Thymus (tissue), 11 donors: ENCODE measurements around the gene ITGB8. TPM values are rescaled to one million over a fixed set of nuclear protein-coding genes. Genes with fewer than 3 reads are reported as not detected.
"Not testable (repeated sequence)": the region's sequence is repeated elsewhere in the genome, so short reads cannot be mapped to it uniquely, and the experiment has no call there.

Experiments used
- DNase-seq, 9 donors: peaks; one replicate each; pipeline ENCODE4 v3.0.0-alpha.2; 2013; ENCODE audit warnings: low spot score in 9 of 9, low read depth in 6 of 9, missing footprints in 1 of 9
- H3K27ac ChIP-seq, 2 donors: one replicate each; pipeline ENCODE4 v1.5.1; 2013; ENCODE audit warnings: control low read depth in 1 of 2, low read depth in 1 of 2, low read length in 1 of 2, mild to moderate bottlenecking in 1 of 2, moderate library complexity in 1 of 2
- H3K27me3 ChIP-seq, 2 donors: one replicate each; pipeline ENCODE4 v1.5.1; 2013; ENCODE audit warnings: low read length in 1 of 2; ENCODE audit not compliant: control insufficient read depth in 2 of 2, insufficient read depth in 1 of 2
- H3K36me3 ChIP-seq, 2 donors: one replicate each; pipeline ENCODE4 v1.5.1; 2013; ENCODE audit warnings: low read length in 1 of 2, mild to moderate bottlenecking in 1 of 2, moderate library complexity in 1 of 2; ENCODE audit not compliant: control insufficient read depth in 2 of 2, insufficient read depth in 2 of 2
- H3K4me1 ChIP-seq, 2 donors: one replicate each; pipeline ENCODE4 v1.5.1; 2013; ENCODE audit warnings: low read length in 2 of 2; ENCODE audit not compliant: control insufficient read depth in 2 of 2, insufficient read depth in 2 of 2
- H3K4me3 ChIP-seq, 2 donors: one replicate each; pipeline ENCODE4 v1.5.1; 2013; ENCODE audit warnings: low read length in 2 of 2, control low read depth in 1 of 2, mild to moderate bottlenecking in 1 of 2
- H3K9me3 ChIP-seq, 2 donors: one replicate each; pipeline ENCODE4 v1.5.1; 2013; ENCODE audit warnings: low read length in 1 of 2, mild to moderate bottlenecking in 1 of 2; ENCODE audit not compliant: control insufficient read depth in 2 of 2, insufficient read depth in 1 of 2
- WGBS: extraction: QIAGEN DNeasy Blood & Tissue Kit; methylation state at CpG from one replicate; pipeline ENCODE4 v1.1.7; 2013; 5-methylcytosine and 5-hydroxymethylcytosine counted together
- polyA plus RNA-seq: library from polyadenylated mRNA; stranded (reverse); fragments of 200-250 nt; gene quantifications from one replicate; pipeline ENCODE4 v1.2.3, GENCODE V29; 2013
- total RNA-seq: library from RNA; stranded (reverse); fragments of 120-200 nt; gene quantifications from one replicate; pipeline ENCODE4 v1.2.4, GENCODE V29; 2013
- donor health status: healthy.

The ITGB8 gene
- total and polyA plus RNA-seq, 2 donors: 2.3 to 2.6 TPM

- H3K36me3 ChIP-seq: no peaks in the 10 kb centered on the region
Observed at GRCh38 chr7:20376796-20377195, 46.1 kb downstream of the ITGB8 start.

DNA sequence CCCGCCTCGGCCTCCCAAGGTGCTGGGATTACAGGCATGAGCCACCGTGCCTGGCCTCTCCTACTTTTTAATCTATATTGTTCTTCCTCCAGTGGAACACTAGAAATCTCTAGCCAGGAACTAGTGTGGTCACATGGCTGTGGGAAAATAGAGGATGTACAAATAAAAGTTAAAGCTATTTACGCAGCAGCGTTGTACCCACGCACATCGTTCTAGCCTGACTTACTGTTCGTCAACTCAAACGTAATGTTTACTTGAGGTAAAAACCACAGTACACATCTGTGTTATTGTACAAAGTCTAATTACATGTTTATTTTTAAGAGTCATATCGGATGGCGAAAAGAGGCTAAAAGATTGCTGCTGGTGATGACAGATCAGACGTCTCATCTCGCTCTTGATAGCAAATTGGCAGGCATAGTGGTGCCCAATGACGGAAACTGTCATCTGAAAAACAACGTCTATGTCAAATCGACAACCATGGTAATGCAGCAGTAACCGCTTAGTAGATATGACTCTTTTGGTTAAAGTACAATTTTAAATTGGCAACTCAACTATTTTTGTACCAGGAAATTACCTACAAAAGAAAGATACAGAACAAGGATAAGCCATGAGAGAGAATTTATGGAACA lies 50.8 kb downstream of the ITGB8 start:
- Histone ChIP-seq H3K4me3 (no peak overlapping the region), H3K4me1 (no peaks in the 10 kb centered on the region), H3K27ac (no peak overlapping the region), H3K9me3 (no peaks in the 10 kb centered on the region), H3K36me3 (no peaks in the 10 kb centered on the region), H3K27me3 (no peaks in the 10 kb centered on the region)
- 90% methylated on average over 17 of the region's 17 CpGs for WGBS
- no peak for DNase-seq

More at GRCh38 chr7:20376796-20377195, 46.1 kb downstream of the ITGB8 start:
- Histone ChIP-seq H3K27ac (no peak overlapping the region), H3K4me3 (no peak overlapping the region), H3K4me1 (no peaks in the 10 kb centered on the region), H3K9me3 (no peaks in the 10 kb centered on the region), H3K27me3 (no peaks in the 10 kb centered on the region)
- WGBS: 92% methylated on average over 6 of the region's 6 CpGs
- DNase-seq: no peak

DNA sequence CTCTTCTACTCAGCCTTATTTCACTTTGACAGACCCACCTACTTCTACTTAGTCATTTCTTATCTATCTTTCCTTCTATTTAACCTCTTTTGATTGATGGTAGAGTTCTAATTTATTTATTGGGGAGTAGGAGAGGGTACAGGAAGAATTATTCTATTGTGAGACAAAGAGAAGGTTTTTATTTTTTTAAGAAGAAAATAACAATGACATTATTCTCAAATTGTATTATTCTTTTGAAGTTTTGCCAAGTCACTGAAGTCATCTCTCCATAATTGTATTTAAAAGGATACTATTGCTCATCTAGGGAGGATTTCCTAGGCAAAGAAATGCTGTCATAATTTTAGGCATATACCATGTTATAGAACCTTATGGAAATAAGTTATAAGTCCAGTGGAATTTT lies 52.7 kb downstream of the ITGB8 start:
- H3K4me3 ChIP-seq: no peak overlapping the region
- no peak overlapping the region for H3K27ac ChIP-seq
- H3K9me3 ChIP-seq: no peaks in the 10 kb centered on the region
- H3K4me1 ChIP-seq: no peaks in the 10 kb centered on the region
- H3K36me3 ChIP-seq: no peaks in the 10 kb centered on the region
- no peaks in the 10 kb centered on the region for H3K27me3 ChIP-seq
- no peak for DNase-seq

DNA sequence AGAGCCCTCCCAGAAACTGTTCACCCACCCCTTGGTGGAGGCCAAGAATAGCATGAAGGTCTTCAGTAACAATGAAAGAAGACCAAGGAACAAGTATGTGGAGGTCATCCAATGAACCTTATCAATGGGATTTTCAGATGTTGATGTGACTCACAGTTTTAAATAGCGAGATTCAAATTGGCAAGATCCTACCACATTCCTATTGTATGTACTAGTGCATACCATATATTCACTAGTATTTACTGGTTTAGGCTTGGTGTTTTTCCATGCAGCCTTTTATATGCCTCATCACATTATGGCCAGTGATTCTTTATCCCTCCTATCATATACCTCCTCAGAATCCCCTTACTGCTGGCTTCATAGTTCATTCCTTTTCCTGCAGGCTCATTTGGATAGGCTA lies 54.4 kb downstream of the ITGB8 start:
- Histone ChIP-seq H3K4me1 (no peaks in the 10 kb centered on the region), H3K4me3 (no peak overlapping the region), H3K27ac (no peak overlapping the region), H3K27me3 (no peaks in the 10 kb centered on the region), H3K36me3 (no peaks in the 10 kb centered on the region), H3K9me3 (no peaks in the 10 kb centered on the region)
- no peak for DNase-seq
- WGBS: 92% methylated on average over 1 of the region's 1 CpG

- H3K36me3 ChIP-seq: no peaks in the 10 kb centered on the region
- DNase-seq: no peak
- no peak overlapping the region for H3K27ac ChIP-seq
- H3K9me3 ChIP-seq: no peaks in the 10 kb centered on the region
- H3K4me3 ChIP-seq: no peak overlapping the region
- WGBS: 100% methylated on average over 1 of the region's 1 CpG
- no peaks in the 10 kb centered on the region for H3K27me3 ChIP-seq
- no peaks in the 10 kb centered on the region for H3K4me1 ChIP-seq
Observed at GRCh38 chr7:20388084-20388483, 57.4 kb downstream of the ITGB8 start.

DNA sequence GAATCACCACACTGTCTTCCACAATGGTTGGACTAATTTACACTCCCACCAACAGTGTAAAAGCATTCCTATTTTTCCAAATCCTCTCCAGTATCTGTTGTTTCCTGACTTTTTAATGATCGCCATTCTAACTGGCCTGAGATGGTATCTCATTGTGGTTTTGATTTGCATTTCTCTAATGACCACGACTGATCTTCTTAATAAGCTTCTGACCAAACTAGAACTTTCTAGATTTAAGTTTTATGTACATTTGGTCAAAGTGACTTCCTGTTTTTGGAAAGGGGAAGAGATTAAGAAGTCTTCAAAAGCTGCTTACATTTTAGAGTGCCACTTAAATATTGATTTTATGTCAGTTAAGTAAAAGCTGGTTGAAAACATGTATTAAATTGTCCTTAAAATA lies 58.5 kb downstream of the ITGB8 start:
- not testable (repeated sequence) for H3K9me3 ChIP-seq, H3K4me1 ChIP-seq, H3K36me3 ChIP-seq, H3K4me3 ChIP-seq, DNase-seq, H3K27ac ChIP-seq, H3K27me3 ChIP-seq
- 49% methylated on average over 2 of the region's 2 CpGs for WGBS

- WGBS: 89% methylated on average over 2 of the region's 2 CpGs
- Histone ChIP-seq H3K4me1 (no peaks in the 10 kb centered on the region), H3K4me3 (no peak overlapping the region), H3K27ac (no peak overlapping the region), H3K36me3 (no peaks in the 10 kb centered on the region), H3K27me3 (no peaks in the 10 kb centered on the region), H3K9me3 (no peaks in the 10 kb centered on the region)
- no peak for DNase-seq
Observed at GRCh38 chr7:20393021-20393610, 62.4 kb downstream of the ITGB8 start.

GRCh38 chr7:20393616-20394015 lies 62.9 kb downstream of the ITGB8 start:
- Histone ChIP-seq H3K27me3 (no peaks in the 10 kb centered on the region), H3K4me1 (no peaks in the 10 kb centered on the region), H3K4me3 (no peak overlapping the region), H3K36me3 (no peaks in the 10 kb centered on the region), H3K9me3 (no peaks in the 10 kb centered on the region), H3K27ac (no peak overlapping the region)
- DNase-seq: no peak
- WGBS: 97% methylated on average over 2 of the region's 2 CpGs

DNA sequence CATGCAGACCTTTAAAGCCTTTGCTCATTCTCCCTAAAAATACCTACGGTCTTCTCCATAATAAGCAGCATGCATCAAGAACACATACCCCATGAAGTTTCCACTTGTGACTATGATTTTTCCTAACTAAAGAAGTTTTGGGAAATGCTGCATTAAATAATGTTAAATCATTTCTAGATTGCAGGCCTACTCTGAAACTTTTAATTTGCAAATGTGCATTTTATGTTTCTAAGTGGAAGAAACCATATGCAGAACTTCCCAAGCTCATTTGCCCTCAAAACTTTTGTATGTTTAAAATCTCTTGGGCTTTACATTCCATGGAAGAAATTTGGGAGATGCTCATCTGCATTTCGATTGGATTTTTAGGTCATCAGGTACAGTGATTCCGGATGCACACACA lies 63.6 kb downstream of the ITGB8 start:
- no peaks in the 10 kb centered on the region for H3K36me3 ChIP-seq
- no peak for DNase-seq
- no peaks in the 10 kb centered on the region for H3K9me3 ChIP-seq
- no peaks in the 10 kb centered on the region for H3K4me1 ChIP-seq
- whole genome bisulfite sequencing: 97% methylated on average over 3 of the region's 3 CpGs
- no peak overlapping the region for H3K27ac ChIP-seq
- H3K4me3 ChIP-seq: no peak overlapping the region
- no peaks in the 10 kb centered on the region for H3K27me3 ChIP-seq
